Progenitor cell of endocrine pancreas (in vitro differentiated cells): ENCODE data around the gene EDC4. TPM values are rescaled to one million over a fixed set of nuclear protein-coding genes. Genes with fewer than 3 reads are reported as not detected.
A peak's percentile ranks its signal among the peaks of the same experiment; 100 is the strongest.

Experiments
- DNase-seq: peaks from one replicate; pipeline ENCODE4 v3.0.0; 2021; ENCODE audit warnings: low spot score; ENCODE audit not compliant: unreplicated experiment
- H3K27ac Mint-ChIP-seq: 2 replicates; pipeline ENCODE4 v1.8.0; 2021; ENCODE audit warnings: mild to moderate bottlenecking, moderate library complexity, mixed read lengths
- H3K27me3 Mint-ChIP-seq: 2 replicates; pipeline ENCODE4 v1.8.0; 2021; ENCODE audit warnings: mixed read lengths
- H3K36me3 Mint-ChIP-seq: 2 replicates; pipeline ENCODE4 v1.8.0; 2022; ENCODE audit warnings: mixed read lengths; ENCODE audit not compliant: insufficient read depth
- H3K4me1 Mint-ChIP-seq: 2 replicates; pipeline ENCODE4 v1.8.0; 2021; ENCODE audit warnings: low read depth, mixed read lengths
- H3K4me3 Mint-ChIP-seq: 2 replicates; pipeline ENCODE4 v1.8.0; 2021; ENCODE audit warnings: low read depth, mild to moderate bottlenecking, moderate library complexity, mixed read lengths
- H3K9me3 Mint-ChIP-seq: 2 replicates; pipeline ENCODE4 v1.8.0; 2021; ENCODE audit warnings: low read depth, mixed read lengths
- CTCF ChIP-seq: fragments of 200-600 bp; sonication (generic); IDR thresholded peaks from one replicate; pipeline ENCODE4 v1.5.0; 2021; ENCODE audit warnings: antibody characterized with exemption, mild to moderate bottlenecking; ENCODE audit not compliant: unreplicated experiment
- total RNA-seq: library from RNA; stranded (reverse); gene quantifications from 2 replicates; pipeline ENCODE4 v1.2.1, GENCODE V29; 2021

The EDC4 gene
- total RNA-seq, 1 donor from 2014 or later: 110 TPM

GRCh38 chr16:67917852-67918236 lies 45.0 kb downstream of the EDC4 start:
- no peak for TF ChIP-seq CTCF
- H3K27ac Mint-ChIP-seq: peak overlapping the region; percentile 72
- no peak overlapping the region for H3K4me3 Mint-ChIP-seq
- no peaks in the 10 kb centered on the region for H3K27me3 Mint-ChIP-seq
- H3K4me1 Mint-ChIP-seq: peaks cover 6% of the 10 kb centered on the region
- peaks cover 3% of the 10 kb centered on the region for H3K36me3 Mint-ChIP-seq
- no peak for DNase-seq
- H3K9me3 Mint-ChIP-seq: no peaks in the 10 kb centered on the region

GRCh38 chr16:67919622-67920221 lies 46.9 kb downstream of the EDC4 start:
- H3K4me3 Mint-ChIP-seq: no peak overlapping the region
- peaks cover 3% of the 10 kb centered on the region for H3K4me1 Mint-ChIP-seq
- no peaks in the 10 kb centered on the region for H3K27me3 Mint-ChIP-seq
- H3K36me3 Mint-ChIP-seq: peaks cover 3% of the 10 kb centered on the region
- H3K27ac Mint-ChIP-seq: peak overlapping the region; percentile 71
- H3K9me3 Mint-ChIP-seq: no peaks in the 10 kb centered on the region
- no peak for DNase-seq
- no peak for TF ChIP-seq CTCF

- Mint-ChIP-seq H3K4me1 (no peaks in the 10 kb centered on the region), H3K4me3 (no peak overlapping the region), H3K27me3 (no peaks in the 10 kb centered on the region), H3K36me3 (peaks cover 3% of the 10 kb centered on the region), H3K9me3 (no peaks in the 10 kb centered on the region), H3K27ac (no peak overlapping the region)
- TF ChIP-seq CTCF: no peak
- DNase-seq: no peak
These were observed 49.4 kb downstream of the EDC4 start for GRCh38 chr16:67922221-67922620.

GRCh38 chr16:67922740-67923139 lies 49.9 kb downstream of the EDC4 start:
- H3K4me1 Mint-ChIP-seq: no peaks in the 10 kb centered on the region
- H3K4me3 Mint-ChIP-seq: no peak overlapping the region
- H3K27me3 Mint-ChIP-seq: no peaks in the 10 kb centered on the region
- H3K9me3 Mint-ChIP-seq: no peaks in the 10 kb centered on the region
- H3K27ac Mint-ChIP-seq: no peak overlapping the region
- TF ChIP-seq CTCF: no peak
- peaks cover 2% of the 10 kb centered on the region for H3K36me3 Mint-ChIP-seq
- no peak for DNase-seq

- DNase-seq: no peak
- no peaks in the 10 kb centered on the region for H3K4me1 Mint-ChIP-seq
- H3K4me3 Mint-ChIP-seq: no peak overlapping the region
- peaks cover 3% of the 10 kb centered on the region for H3K36me3 Mint-ChIP-seq
- H3K27me3 Mint-ChIP-seq: no peaks in the 10 kb centered on the region
- no peak for TF ChIP-seq CTCF
- no peak overlapping the region for H3K27ac Mint-ChIP-seq
- no peaks in the 10 kb centered on the region for H3K9me3 Mint-ChIP-seq
These were observed 50.7 kb downstream of the EDC4 start for GRCh38 chr16:67923414-67924116.
